Activated naive CD8-positive, alpha-beta T cell treated with anti-CD3 and anti-CD28 coated beads for 36 hours (primary cell): Measurements from ENCODE around the gene HAGH. TPM values are rescaled to one million over a fixed set of nuclear protein-coding genes. Genes with fewer than 3 reads are reported as not detected.

ENCODE experiments used
- DNase-seq: peaks from one replicate; pipeline ENCODE4 v3.0.0; 2021
- H3K27ac Mint-ChIP-seq: one replicate; pipeline ENCODE4 v1.8.0; 2022; ENCODE audit warnings: mild to moderate bottlenecking, moderate library complexity, mixed read lengths
- H3K27me3 Mint-ChIP-seq: one replicate; pipeline ENCODE4 v1.8.0; 2022; ENCODE audit warnings: mild to moderate bottlenecking, mixed read lengths
- H3K36me3 Mint-ChIP-seq: one replicate; pipeline ENCODE4 v1.8.0; 2021; ENCODE audit warnings: mild to moderate bottlenecking, mixed read lengths
- H3K4me1 Mint-ChIP-seq: one replicate; pipeline ENCODE4 v1.8.0; 2021; ENCODE audit warnings: mixed read lengths
- H3K4me3 Mint-ChIP-seq: one replicate; pipeline ENCODE4 v1.8.0; 2022; ENCODE audit warnings: mild to moderate bottlenecking, moderate library complexity, mixed read lengths
- H3K9me3 Mint-ChIP-seq: one replicate; pipeline ENCODE4 v1.8.0; 2022; ENCODE audit warnings: mixed read lengths
- total RNA-seq, 2 experiments: library from RNA; stranded (reverse); gene quantifications; one replicate each; pipeline ENCODE4 v1.2.3, GENCODE V29; 2021

The HAGH gene
- total RNA-seq, 2 experiments from 2014 or later: 22.6 to 23.9 TPM

DNA sequence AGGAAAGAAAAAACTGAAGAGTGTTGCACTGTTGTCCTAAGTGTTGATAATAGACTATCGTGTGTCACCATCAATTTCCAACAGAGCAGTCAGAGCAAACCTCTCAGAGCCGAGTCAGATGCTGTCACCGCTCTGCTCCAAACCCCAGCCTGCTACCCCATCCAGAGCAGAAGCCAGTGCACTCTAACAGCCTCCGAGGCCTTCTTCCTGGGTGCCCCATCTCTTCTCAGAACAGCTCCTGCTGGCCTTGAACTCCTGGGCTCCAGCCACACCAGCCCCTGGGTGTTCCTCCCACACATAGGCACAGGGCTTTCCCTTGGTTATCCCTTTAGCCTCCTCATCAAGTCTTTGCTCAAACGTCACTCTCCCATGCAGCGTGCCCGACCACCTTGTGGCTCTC lies 24.4 kb upstream of the HAGH start:
- no peaks in the 10 kb centered on the region for H3K36me3 Mint-ChIP-seq
- H3K9me3 Mint-ChIP-seq: no peaks in the 10 kb centered on the region
- no peak overlapping the region for H3K4me3 Mint-ChIP-seq
- peaks cover 17% of the 10 kb centered on the region for H3K4me1 Mint-ChIP-seq
- H3K27me3 Mint-ChIP-seq: no peaks in the 10 kb centered on the region
- DNase-seq: no peak
- no peak overlapping the region for H3K27ac Mint-ChIP-seq

DNA sequence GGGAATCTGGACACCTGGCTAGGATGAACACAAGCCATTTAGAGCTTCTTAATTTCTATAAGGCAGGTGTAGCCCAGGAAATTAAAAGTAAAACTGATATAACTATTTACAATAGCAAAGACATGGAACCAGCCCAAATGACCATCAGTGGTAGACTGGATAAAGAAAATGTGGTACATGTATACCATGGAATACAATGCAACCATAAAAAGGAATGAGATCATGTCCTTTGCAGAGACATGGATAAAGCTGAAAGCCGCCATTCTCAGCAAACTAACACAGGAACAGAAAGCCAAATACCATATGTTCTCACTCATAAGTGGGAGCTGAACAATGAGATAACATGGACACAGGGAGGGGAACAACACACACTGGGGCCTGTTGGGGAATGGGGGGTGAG lies 19.8 kb upstream of the HAGH start:
- H3K4me3 Mint-ChIP-seq: no peak overlapping the region
- H3K27ac Mint-ChIP-seq: no peak overlapping the region
- no peaks in the 10 kb centered on the region for H3K4me1 Mint-ChIP-seq
- H3K27me3 Mint-ChIP-seq: no peaks in the 10 kb centered on the region
- H3K9me3 Mint-ChIP-seq: no peaks in the 10 kb centered on the region
- no peaks in the 10 kb centered on the region for H3K36me3 Mint-ChIP-seq
- DNase-seq: no peak

DNA sequence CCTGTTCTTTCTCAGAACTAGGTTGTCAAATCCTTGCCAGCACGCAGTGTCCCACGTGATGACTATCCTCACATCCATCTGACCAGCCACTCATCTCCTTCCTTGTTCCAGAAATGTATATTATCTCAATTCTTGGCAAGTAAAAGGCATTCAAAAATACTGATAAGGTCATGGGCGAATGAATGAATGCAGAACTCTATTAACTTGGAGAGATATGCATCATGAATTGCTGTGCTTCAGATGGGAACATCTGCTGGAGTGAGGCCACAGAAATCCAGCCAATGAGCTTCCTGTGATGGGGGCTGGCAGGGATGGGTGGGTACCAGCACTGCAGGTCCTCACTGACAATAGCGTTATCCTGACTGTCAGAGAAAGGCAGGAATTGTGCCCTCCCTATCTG lies 19.4 kb upstream of the HAGH start:
- no peak overlapping the region for H3K4me3 Mint-ChIP-seq
- no peaks in the 10 kb centered on the region for H3K27me3 Mint-ChIP-seq
- no peak overlapping the region for H3K27ac Mint-ChIP-seq
- no peaks in the 10 kb centered on the region for H3K36me3 Mint-ChIP-seq
- no peaks in the 10 kb centered on the region for H3K9me3 Mint-ChIP-seq
- no peak for DNase-seq
- no peaks in the 10 kb centered on the region for H3K4me1 Mint-ChIP-seq

DNA sequence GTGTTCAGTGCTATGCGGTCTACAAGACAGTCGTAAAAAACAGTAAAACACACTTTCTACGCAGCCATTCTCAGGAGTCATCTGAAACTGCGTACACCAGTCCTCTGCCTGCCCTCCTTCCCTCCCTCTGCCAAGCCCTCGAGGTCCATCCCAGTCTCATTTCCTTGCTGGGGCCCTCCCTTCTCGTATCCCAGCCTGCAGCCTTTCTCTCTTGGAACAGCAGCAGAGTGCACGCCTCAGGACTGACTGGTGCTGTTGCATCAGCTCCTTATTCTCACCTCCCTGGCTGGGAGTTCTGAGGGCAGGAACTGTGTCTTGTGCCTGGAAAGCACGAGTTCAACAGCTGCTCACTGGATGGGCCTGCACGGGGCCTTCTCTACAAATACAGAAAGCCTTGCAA lies 12.9 kb upstream of the HAGH start:
- Mint-ChIP-seq H3K27ac (no peak overlapping the region), H3K4me1 (no peaks in the 10 kb centered on the region), H3K36me3 (no peaks in the 10 kb centered on the region), H3K9me3 (no peaks in the 10 kb centered on the region), H3K27me3 (no peaks in the 10 kb centered on the region), H3K4me3 (no peak overlapping the region)
- no peak for DNase-seq

- H3K4me3 Mint-ChIP-seq: no peak overlapping the region
- H3K36me3 Mint-ChIP-seq: peaks cover 2% of the 10 kb centered on the region
- H3K4me1 Mint-ChIP-seq: peaks cover 13% of the 10 kb centered on the region
- no peak overlapping the region for H3K27ac Mint-ChIP-seq
- no peak for DNase-seq
- H3K27me3 Mint-ChIP-seq: no peaks in the 10 kb centered on the region
- no peaks in the 10 kb centered on the region for H3K9me3 Mint-ChIP-seq
These were observed 7.5 kb upstream of the HAGH start for GRCh38 chr16:1834096-1834495.

GRCh38 chr16:1832838-1833454 lies 6.3 kb upstream of the HAGH start:
- H3K4me3 Mint-ChIP-seq: no peak overlapping the region
- H3K36me3 Mint-ChIP-seq: peaks cover 2% of the 10 kb centered on the region
- no peak overlapping the region for H3K27ac Mint-ChIP-seq
- H3K4me1 Mint-ChIP-seq: peaks cover 22% of the 10 kb centered on the region
- H3K9me3 Mint-ChIP-seq: no peaks in the 10 kb centered on the region
- DNase-seq: no peak
- no peaks in the 10 kb centered on the region for H3K27me3 Mint-ChIP-seq

- no peak for DNase-seq
- no peak overlapping the region for H3K27ac Mint-ChIP-seq
These were observed 4.8 kb upstream of the HAGH start for GRCh38 chr16:1831186-1832075.

GRCh38 chr16:1830213-1830612 lies 3.6 kb upstream of the HAGH start:
- Mint-ChIP-seq H3K36me3 (peaks cover 3% of the 10 kb centered on the region), H3K4me3 (no peak overlapping the region), H3K27ac (no peak overlapping the region), H3K27me3 (no peaks in the 10 kb centered on the region), H3K4me1 (peaks cover 30% of the 10 kb centered on the region), H3K9me3 (no peaks in the 10 kb centered on the region)
- no peak for DNase-seq

More at GRCh38 chr16:1831186-1832075, 4.8 kb upstream of the HAGH start:
- Mint-ChIP-seq H3K4me3 (no peak overlapping the region), H3K27me3 (no peaks in the 10 kb centered on the region), H3K4me1 (peaks cover 26% of the 10 kb centered on the region), H3K36me3 (peaks cover 3% of the 10 kb centered on the region), H3K9me3 (no peaks in the 10 kb centered on the region)

DNA sequence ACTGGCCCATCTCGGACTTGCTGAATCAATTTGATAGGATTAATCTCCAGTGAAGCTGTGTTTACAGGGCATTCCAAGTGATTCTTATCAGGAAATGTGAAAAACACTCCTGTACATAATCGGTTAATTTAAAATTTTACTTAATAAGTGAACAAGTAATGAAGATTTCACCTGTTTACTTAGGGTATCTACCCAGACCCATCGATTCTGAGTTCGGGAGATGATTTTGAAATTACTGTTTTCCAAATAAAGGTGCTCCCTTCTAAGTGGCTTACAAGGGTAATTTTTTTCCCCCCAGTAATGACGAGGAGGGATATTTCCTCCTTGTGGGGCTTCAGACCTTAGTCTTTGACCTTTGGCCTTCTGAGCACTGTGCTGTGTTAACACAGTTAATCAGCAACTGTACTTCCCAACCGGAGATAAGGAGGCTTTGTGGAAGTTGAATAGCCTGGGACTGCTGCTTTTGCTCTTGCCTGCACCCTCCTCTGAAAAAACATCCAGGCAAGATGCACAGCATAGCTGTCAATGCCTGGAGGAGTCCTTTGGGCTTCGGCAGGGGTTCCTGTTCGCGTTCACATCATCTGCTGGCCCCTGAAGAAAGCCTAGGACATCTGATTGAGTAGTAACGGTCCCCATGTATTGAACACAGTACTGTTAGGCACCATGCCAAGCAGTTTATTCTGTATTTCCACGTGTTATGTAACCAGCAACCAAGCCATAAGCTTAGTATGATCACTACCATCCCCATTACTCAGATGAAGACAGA lies 2.2 kb upstream of the HAGH start:
- Mint-ChIP-seq H3K27ac (no peak overlapping the region), H3K9me3 (no peaks in the 10 kb centered on the region), H3K4me1 (peaks cover 35% of the 10 kb centered on the region), H3K36me3 (peaks cover 3% of the 10 kb centered on the region), H3K4me3 (peak overlapping the region; percentile 93), H3K27me3 (no peaks in the 10 kb centered on the region)
- DNase-seq: no peak

GRCh38 chr16:1825864-1826690 lies 548 bp downstream of the HAGH start:
- Mint-ChIP-seq H3K9me3 (no peaks in the 10 kb centered on the region), H3K4me3 (peak overlapping the region; percentile 80), H3K4me1 (peaks cover 37% of the 10 kb centered on the region), H3K27me3 (no peaks in the 10 kb centered on the region), H3K27ac (peak overlapping the region; percentile 67), H3K36me3 (peaks cover 1% of the 10 kb centered on the region)
- DNase-seq: peak; percentile 83

DNA sequence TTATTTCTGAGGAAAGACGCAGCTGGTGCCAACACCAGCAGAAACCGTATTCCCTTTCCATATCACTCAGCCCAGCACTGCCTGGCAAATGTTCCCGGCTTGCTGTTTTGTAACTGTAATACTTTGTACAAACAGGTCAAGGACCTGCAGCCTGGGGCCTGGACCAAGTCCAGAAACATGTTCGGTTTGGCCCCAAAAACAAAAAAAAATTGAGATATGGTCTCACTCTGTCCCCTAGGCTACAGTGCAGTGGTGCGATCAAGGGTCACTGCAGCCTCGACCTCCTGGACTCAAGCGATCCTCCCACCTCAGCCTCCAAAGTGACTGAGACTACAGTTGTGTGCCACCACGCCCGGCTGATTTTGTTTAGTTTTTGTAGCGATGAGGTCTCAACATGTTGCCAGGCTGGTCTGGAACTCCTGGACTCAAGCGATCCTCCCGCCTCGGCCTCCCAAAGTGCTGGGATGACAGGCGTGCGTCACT lies 1.2 kb downstream of the HAGH start:
- Mint-ChIP-seq H3K27me3 (no peaks in the 10 kb centered on the region), H3K36me3 (peaks cover 3% of the 10 kb centered on the region), H3K27ac (peak overlapping the region; percentile 67), H3K4me1 (peaks cover 35% of the 10 kb centered on the region), H3K4me3 (peak overlapping the region; percentile 80), H3K9me3 (no peaks in the 10 kb centered on the region)
- no peak for DNase-seq

- no peaks in the 10 kb centered on the region for H3K9me3 Mint-ChIP-seq
- no peaks in the 10 kb centered on the region for H3K27me3 Mint-ChIP-seq
- peaks cover 3% of the 10 kb centered on the region for H3K36me3 Mint-ChIP-seq
- H3K4me1 Mint-ChIP-seq: peaks cover 21% of the 10 kb centered on the region
- no peak overlapping the region for H3K4me3 Mint-ChIP-seq
- no peak overlapping the region for H3K27ac Mint-ChIP-seq
- DNase-seq: no peak
These were observed 2.8 kb downstream of the HAGH start for GRCh38 chr16:1823821-1824220.

GRCh38 chr16:1822801-1823200 lies 3.8 kb downstream of the HAGH start:
- H3K27ac Mint-ChIP-seq: no peak overlapping the region
- H3K36me3 Mint-ChIP-seq: peaks cover 3% of the 10 kb centered on the region
- no peak for DNase-seq
- H3K4me1 Mint-ChIP-seq: peaks cover 15% of the 10 kb centered on the region
- H3K4me3 Mint-ChIP-seq: no peak overlapping the region
- no peaks in the 10 kb centered on the region for H3K27me3 Mint-ChIP-seq
- H3K9me3 Mint-ChIP-seq: no peaks in the 10 kb centered on the region

- Mint-ChIP-seq H3K4me1 (peaks cover 12% of the 10 kb centered on the region), H3K36me3 (peaks cover 2% of the 10 kb centered on the region), H3K4me3 (no peak overlapping the region), H3K9me3 (no peaks in the 10 kb centered on the region), H3K27ac (no peak overlapping the region), H3K27me3 (no peaks in the 10 kb centered on the region)
- DNase-seq: no peak
These were observed 4.6 kb downstream of the HAGH start for GRCh38 chr16:1821861-1822611.
